Mucosa of descending colon (tissue), 3 donors: ENCODE results near the gene JPH3. TPM values are rescaled to one million over a fixed set of nuclear protein-coding genes. Genes with fewer than 3 reads are reported as not detected.

ENCODE experiments used
- ATAC-seq: fragments of 200-7000 bp; cut with Tn5 transposase; one replicate; pipeline ENCODE4 v1.9.1; 2020; ENCODE audit warnings: mild to moderate bottlenecking, moderate library complexity
- DNase-seq, 3 donors: peaks; one replicate each; pipeline ENCODE4 v3.0.0-alpha.2; 2020
- H3K36me3 ChIP-seq: fragments of 200-600 bp; one replicate; pipeline ENCODE4 v1.8.0; 2021; ENCODE audit warnings: low read depth, mild to moderate bottlenecking
- H3K4me1 ChIP-seq: fragments of 200-600 bp; one replicate; pipeline ENCODE4 v1.8.0; 2021; ENCODE audit warnings: low read depth, mild to moderate bottlenecking
- H3K4me3 ChIP-seq: fragments of 200-600 bp; one replicate; pipeline ENCODE4 v1.8.0; 2021; ENCODE audit warnings: mild to moderate bottlenecking
- H3K9me3 ChIP-seq: fragments of 200-600 bp; one replicate; pipeline ENCODE4 v1.8.0; 2021; ENCODE audit warnings: mild to moderate bottlenecking
- intact Hi-C, 2 donors: fragments of 100-400 bp; cut with DNase I in 1 of 2; cut with micrococcal nuclease in 1 of 2; formaldehyde crosslinking; loops; one replicate each; pipeline versions ENCODE4 v1.11.0 to v1.11.1; 2022; cut with DNase I, micrococcal nuclease
- total RNA-seq, 3 donors: library from RNA; stranded (reverse); fragmentation: NEBNext Ultra II Directional in 2 of 3; extraction: Animal tissue kit (Norgen Biotek cat#: 25700) in 2 of 3; gene quantifications; one replicate each; pipeline versions ENCODE4 v1.2.1 to v1.2.4, GENCODE V29; 2021 to 2023
- TF ChIP-seq, protein P1 (sequence below): fragments of 200-600 bp; IDR thresholded peaks from one replicate; pipeline ENCODE4 v1.8.0; 2022; ENCODE audit warnings: antibody characterized with exemption, mild to moderate bottlenecking
- donor health status: DM: no; HTN: no; CAD: no; lungs with moderate emphysema.
- donor health status: DM: no; HTN: no; CAD: no.
- donor health status: DM: no; HTN: yes; CAD: no.

The JPH3 gene
- total RNA-seq, 3 donors from 2014 or later: 0.17 to 2.1 (median 0.84) TPM

DNA sequence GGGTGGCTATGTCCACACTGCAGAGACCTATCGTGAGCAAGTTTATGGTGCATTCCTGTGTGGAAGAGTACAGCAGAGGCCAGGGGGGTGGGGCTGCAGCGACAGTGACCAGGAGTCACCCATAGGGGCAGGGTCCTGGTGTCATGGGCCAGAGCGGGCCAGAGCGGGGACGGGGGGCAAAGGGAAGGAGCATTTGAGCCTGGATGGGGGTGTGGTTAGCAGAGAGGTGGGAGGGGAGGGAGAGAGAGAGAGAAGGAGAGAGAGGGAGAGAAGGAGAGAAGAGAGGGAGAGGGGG lies 17.8 kb downstream of the JPH3 start:
- DNase-seq: no peak
- intact Hi-C loops: no loop called here
- H3K9me3 ChIP-seq: no peaks in the 10 kb centered on the region
- H3K36me3 ChIP-seq: no peaks in the 10 kb centered on the region
- ATAC-seq: no peak
- no peak overlapping the region for H3K4me3 ChIP-seq
- TF ChIP-seq, protein P1, sequence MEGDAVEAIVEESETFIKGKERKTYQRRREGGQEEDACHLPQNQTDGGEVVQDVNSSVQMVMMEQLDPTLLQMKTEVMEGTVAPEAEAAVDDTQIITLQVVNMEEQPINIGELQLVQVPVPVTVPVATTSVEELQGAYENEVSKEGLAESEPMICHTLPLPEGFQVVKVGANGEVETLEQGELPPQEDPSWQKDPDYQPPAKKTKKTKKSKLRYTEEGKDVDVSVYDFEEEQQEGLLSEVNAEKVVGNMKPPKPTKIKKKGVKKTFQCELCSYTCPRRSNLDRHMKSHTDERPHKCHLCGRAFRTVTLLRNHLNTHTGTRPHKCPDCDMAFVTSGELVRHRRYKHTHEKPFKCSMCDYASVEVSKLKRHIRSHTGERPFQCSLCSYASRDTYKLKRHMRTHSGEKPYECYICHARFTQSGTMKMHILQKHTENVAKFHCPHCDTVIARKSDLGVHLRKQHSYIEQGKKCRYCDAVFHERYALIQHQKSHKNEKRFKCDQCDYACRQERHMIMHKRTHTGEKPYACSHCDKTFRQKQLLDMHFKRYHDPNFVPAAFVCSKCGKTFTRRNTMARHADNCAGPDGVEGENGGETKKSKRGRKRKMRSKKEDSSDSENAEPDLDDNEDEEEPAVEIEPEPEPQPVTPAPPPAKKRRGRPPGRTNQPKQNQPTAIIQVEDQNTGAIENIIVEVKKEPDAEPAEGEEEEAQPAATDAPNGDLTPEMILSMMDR: no peak
- no peaks in the 10 kb centered on the region for H3K4me1 ChIP-seq

DNA sequence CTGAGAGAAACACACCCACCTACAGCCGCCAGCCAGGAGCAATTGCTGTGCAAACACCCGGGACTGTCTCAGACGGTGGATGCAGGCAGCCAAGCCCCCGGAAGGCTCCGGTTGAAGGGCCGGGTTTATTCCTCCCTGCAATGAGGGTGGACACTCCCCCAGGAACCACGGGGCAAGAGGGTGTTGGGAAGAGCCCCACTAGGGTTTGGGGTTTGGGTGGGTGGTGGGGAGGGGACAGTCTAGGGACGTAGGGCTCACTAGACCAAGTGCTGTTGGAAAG lies 19.2 kb downstream of the JPH3 start:
- peak in 1 of 3 donors; percentile 36 for DNase-seq
- Histone ChIP-seq H3K4me1 (no peaks in the 10 kb centered on the region), H3K4me3 (no peak overlapping the region), H3K9me3 (no peaks in the 10 kb centered on the region), H3K36me3 (no peaks in the 10 kb centered on the region)
- no peak for ATAC-seq
- TF ChIP-seq, protein P1: no peak
- intact Hi-C loops: no loop called here

DNA sequence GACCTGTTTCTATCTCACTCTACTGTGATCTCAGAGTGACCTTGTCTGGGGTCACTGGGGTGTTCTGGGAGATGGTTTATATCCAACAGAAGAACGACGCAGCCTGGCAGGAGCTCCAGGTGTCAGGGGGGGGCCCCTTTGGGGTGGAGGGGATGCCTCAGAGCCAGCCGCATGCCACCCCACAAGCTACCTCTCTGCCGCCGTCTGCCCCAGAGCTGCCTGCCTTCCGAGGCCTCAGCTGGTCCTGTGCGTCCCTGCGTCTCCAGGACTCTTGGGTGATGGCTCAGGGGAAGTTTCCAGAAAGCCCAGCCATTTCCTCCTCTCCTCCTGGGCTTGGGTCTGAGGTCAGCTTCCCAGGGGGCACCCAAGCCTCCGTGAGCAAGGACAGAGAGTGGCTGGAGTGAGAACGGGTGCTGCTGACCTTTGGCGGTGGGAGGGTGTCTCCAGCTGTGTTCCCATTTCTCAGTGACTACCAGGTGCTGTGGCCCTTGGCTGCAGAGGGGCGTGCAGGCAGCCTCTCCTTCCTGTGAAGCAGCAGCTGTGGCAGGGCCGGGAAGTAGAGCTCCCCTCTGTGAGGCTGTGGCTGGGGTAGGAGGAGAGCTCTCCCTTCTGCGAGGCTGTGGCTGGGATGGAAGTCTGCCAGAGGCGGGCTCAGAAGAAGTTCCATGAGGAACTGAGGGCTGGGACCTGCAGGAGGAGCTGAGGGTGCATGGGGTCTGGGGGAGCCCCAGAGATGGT lies 19.8 kb downstream of the JPH3 start:
- no peaks in the 10 kb centered on the region for H3K4me1 ChIP-seq
- intact Hi-C loops: no loop called here
- no peaks in the 10 kb centered on the region for H3K36me3 ChIP-seq
- DNase-seq (peak in 1 of 3 donors; percentile 33), ATAC-seq (no peak)
- no peaks in the 10 kb centered on the region for H3K9me3 ChIP-seq
- TF ChIP-seq, protein P1: no peak
- no peak overlapping the region for H3K4me3 ChIP-seq

DNA sequence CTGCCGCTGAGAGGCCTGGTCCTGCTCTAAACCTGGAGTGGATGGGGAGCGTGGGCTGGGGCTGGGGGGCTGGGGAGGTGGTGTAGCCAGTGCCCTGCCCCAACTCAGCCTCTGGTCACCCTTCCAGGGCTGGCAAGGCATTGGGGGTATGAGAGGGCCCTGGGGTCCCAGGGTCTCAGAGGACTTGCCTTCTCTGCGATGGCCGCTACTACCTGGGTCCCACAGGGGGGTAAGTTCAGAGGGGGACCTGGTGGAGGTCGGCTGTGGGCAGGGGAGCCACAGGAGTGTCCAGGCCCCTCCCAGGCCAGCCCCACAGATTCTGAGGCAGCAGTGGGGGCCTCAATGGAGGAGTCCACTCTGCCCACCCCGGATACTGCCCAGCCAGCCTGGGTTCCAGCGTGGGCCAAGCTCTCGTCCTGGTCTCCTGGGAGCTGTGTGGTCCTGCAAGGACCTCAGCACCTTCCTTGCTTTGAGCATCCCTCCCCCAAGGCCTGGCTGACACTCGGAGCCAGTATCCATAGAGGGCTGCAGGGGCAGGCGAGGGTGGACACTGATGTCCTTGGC lies 20.5 kb downstream of the JPH3 start:
- TF ChIP-seq, protein P1: no peak
- H3K4me1 ChIP-seq: no peaks in the 10 kb centered on the region
- H3K4me3 ChIP-seq: no peak overlapping the region
- DNase-seq: peak in 1 of 3 donors; percentile 32
- ATAC-seq: no peak
- no peaks in the 10 kb centered on the region for H3K36me3 ChIP-seq
- no peaks in the 10 kb centered on the region for H3K9me3 ChIP-seq
- intact Hi-C loops: no loop called here

DNA sequence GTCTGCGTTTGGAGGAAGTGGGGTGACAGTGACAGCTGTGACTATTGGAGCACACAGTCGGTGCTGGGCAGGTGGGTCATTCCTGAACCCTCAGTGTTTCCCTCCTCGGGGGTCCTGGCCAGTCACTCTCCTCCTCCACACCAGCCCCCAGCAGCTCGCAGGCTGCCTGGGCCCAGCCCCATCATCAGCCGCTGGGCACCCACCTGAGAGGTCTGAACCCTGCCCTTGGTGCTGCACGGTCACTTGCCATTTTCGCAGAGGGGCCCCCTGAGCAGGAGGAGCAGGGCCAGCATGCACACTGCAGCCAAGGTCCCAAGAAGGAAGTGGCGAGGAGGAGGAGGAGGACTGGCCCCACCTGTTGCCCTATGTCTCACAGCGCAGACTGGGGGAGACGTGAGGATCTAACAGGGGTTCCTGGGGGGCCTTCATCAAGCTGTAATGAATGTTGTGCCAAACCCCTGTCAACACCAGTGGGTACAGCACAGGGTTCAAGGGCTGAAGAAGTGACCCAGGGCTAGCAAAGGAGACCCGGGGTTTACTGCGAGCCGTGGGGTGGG lies 23.0 kb downstream of the JPH3 start:
- TF ChIP-seq, protein P1: no peak
- intact Hi-C loops: no loop called here
- DNase-seq: no peak

More for the DNA sequence above, 23.0 kb downstream of the JPH3 start:
- H3K9me3 ChIP-seq: no peaks in the 10 kb centered on the region
- no peaks in the 10 kb centered on the region for H3K4me1 ChIP-seq
- H3K36me3 ChIP-seq: no peaks in the 10 kb centered on the region
- ATAC-seq: no peak
- no peak overlapping the region for H3K4me3 ChIP-seq
